Gastrocnemius medialis (tissue), 4 donors: ENCODE data around the gene NDUFS5.

Experiments
- CTCF ChIP-seq, 5 experiments: fragments of 450-650 bp in 3 of 5; fragments of 200-600 bp in 2 of 5; sonication (generic) in 2 of 5; IDR thresholded peaks in 4 of 5; conservative IDR thresholded peaks in 1 of 5; 1 replicate in 4 of 5; 2 replicates in 1 of 5; pipeline ENCODE4 v1.5.1; 2016 to 2019; ENCODE audit warnings: antibody characterized with exemption in 5 of 5, mild to moderate bottlenecking in 3 of 5, moderate library complexity in 3 of 5
- POLR2A ChIP-seq, 2 donors: fragments of 450-650 bp; IDR thresholded peaks; one replicate each; pipeline ENCODE4 v1.6.1; 2017; ENCODE audit warnings: antibody characterized with exemption in 2 of 2, mild to moderate bottlenecking in 2 of 2, moderate library complexity in 2 of 2

GRCh38 chr1:39016604-39017171 is 9.5 kb upstream of the NDUFS5 start:
- no peak for TF ChIP-seq CTCF (IDR thresholded peaks at IDR 0.05 in 4 of 5, conservative IDR thresholded peaks at IDR 0.05 in 1 of 5)
- TF ChIP-seq POLR2A (IDR thresholded peaks at IDR 0.05) = no peak
